ENCODE data around the gene RPS2.
"Not testable (repeated sequence)": the region's sequence is repeated elsewhere in the genome, so short reads cannot be mapped to it uniquely, and the experiment has no call there.

Gene RPS2

GRCh38 chr16:1971796-1972489 lies 7.3 kb upstream of the RPS2 start, which contains the start of gene TBL3:
TSS of gene TBL3 (plus strand) at chr16:1972053. CDS start at chr16:1972165, 112 bp downstream.
- peak within 1 kb of the TSS; percentile 94 for H3K4me3 Mint-ChIP-seq
- ATAC-seq (ENCODE audit: low read depth) = peak; percentile 98
- H3K4me1 Mint-ChIP-seq = peaks cover 15% of the 10 kb centered on the region

DNA sequence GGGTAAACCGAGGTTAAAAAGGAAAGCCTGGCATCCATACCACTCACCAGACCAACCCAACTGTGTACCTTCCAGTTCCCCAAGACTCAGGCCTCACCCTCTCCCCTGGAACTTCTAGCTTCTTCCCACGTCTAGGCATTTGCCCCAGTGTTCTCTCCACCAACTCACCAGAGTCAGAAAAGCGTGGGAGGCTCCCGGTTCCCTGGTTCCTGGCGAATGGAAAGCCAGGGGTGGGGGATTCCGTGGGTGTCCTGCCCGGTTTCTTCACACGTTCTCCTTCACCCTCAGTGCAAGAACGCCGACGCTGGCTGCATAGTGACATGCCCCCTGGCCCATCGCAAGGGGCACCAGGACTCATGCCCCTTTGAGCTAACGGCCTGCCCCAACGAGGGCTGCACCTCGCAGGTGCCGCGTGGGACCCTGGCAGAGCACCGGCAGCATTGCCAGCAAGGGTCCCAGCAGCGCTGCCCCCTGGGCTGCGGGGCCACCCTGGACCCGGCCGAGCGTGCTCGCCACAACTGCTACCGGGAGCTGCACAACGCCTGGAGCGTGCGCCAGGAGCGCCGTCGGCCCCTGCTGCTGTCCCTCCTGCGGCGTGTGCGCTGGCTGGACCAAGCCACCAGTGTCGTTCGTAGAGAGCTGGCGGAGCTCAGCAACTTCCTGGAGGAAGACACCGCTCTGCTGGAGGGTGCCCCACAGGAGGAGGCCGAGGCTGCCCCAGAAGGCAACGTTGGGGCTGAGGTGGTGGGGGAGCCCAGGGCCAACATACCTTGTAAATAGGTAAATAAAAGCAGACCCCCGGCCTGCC lies 3.7 kb upstream of the RPS2 start:
- no peak overlapping the region for H3K27ac Mint-ChIP-seq
- DNase-seq (ENCODE audit: low spot score in 2 of 2) (no peak), ATAC-seq (ENCODE audit: low read depth) (no peak)
- peaks cover 8% of the 10 kb centered on the region for H3K36me3 Mint-ChIP-seq
- H3K27me3 Mint-ChIP-seq = peaks cover 3% of the 10 kb centered on the region
- H3K9me3 Mint-ChIP-seq = no peaks in the 10 kb centered on the region
- no peak overlapping the region for H3K4me3 Mint-ChIP-seq
- peaks cover 27% of the 10 kb centered on the region for H3K4me1 Mint-ChIP-seq

More at GRCh38 chr16:1971796-1972489, 7.3 kb upstream of the RPS2 start, which contains the start of gene TBL3:
- H3K9me3 Mint-ChIP-seq = no peaks in the 10 kb centered on the region
- H3K27me3 Mint-ChIP-seq = peaks cover 4% of the 10 kb centered on the region
- H3K36me3 Mint-ChIP-seq = peaks cover 18% of the 10 kb centered on the region
- H3K27ac Mint-ChIP-seq = peak within 1 kb of the TSS; percentile 95
- peak; percentile 96 to 99 for DNase-seq (ENCODE audit: low spot score in 2 of 2)

GRCh38 chr16:1966460-1966859 lies 1.8 kb upstream of the RPS2 start, which contains the start of gene RNF151:
TSS of gene RNF151 (plus strand) at chr16:1966856. CDS start at chr16:1966882, 26 bp downstream.
- Mint-ChIP-seq H3K36me3 (peaks cover 9% of the 10 kb centered on the region), H3K4me3 (peak within 1 kb of the TSS; percentile 95)

DNA sequence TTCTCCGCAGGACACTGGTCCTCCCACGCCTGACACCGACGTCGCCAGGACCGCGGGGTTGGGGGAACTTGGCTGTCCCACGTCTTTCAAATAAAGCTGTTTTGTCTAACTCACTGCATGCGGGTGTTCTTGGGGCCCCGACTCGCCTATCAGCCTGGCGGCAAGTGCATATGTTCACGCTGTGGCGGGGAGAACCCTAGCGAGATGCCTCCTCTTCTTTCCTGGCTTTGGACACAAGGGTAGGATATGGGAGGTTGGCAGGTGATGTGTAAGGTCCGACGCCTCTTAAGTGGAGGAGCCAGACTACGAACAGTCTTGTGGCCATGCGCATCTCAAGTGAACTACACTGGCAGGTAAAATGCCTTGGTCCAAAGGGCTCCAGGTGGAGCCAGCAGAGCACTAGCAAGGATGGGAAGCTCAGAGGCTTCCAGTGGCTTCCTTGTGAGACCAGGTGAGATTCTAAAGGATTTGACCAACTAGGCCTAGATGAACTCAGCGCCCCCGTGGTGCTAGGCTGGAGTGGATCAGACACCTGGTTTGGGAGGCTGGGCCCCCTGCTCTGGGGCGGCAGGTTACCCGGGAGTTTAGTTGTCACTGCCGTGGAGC lies 873 bp upstream of the RPS2 start:
- DNase-seq (ENCODE audit: low spot score in 2 of 2) (no peak), ATAC-seq (ENCODE audit: low read depth) (no peak)
- peak overlapping the region; percentile 95 for H3K4me3 Mint-ChIP-seq
- peaks cover 9% of the 10 kb centered on the region for H3K36me3 Mint-ChIP-seq
- H3K4me1 Mint-ChIP-seq = peaks cover 29% of the 10 kb centered on the region
- H3K9me3 Mint-ChIP-seq = no peaks in the 10 kb centered on the region
- H3K27me3 Mint-ChIP-seq = no peaks in the 10 kb centered on the region
- H3K27ac Mint-ChIP-seq = peak overlapping the region; percentile 99

More at GRCh38 chr16:1966460-1966859, 1.8 kb upstream of the RPS2 start, which contains the start of gene RNF151:
- DNase-seq (ENCODE audit: low spot score in 2 of 2) (no peak), ATAC-seq (ENCODE audit: low read depth) (no peak)
- Mint-ChIP-seq H3K4me1 (peaks cover 26% of the 10 kb centered on the region), H3K27me3 (no peaks in the 10 kb centered on the region), H3K27ac (peak within 1 kb of the TSS; percentile 99), H3K9me3 (no peaks in the 10 kb centered on the region)

DNA sequence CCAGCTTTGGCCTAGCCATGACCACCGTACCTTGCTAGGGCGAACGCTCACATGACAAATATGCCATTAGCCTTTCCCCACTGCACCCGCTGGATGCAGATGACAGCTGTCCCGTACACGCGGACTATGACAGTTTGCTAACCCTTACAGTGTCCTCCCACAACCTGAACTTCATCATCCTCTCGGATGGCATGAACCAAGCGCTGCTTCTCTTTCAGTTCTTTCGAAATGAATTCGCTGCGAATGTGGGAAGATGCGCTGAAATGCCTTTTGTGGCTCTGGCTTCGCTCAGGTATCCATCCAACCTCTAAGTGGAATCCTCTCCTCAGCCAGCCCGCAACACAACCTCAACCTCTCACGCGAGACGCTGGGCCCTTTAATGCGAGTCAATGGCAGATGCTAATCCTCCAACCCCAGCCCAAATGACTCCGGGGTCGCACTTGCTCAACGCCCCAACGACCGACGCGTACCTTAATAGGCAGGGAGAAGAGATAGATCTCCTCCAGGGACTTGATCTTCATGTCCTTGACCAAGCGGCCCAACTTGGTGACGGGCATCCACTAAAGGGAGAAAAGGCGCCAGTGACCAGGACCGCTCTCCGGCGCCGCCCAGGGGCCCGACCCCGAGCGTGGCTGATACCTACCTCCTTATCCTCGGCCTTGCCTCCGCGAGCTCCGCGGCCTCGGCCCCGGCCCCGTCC lies 670 bp downstream of the RPS2 start:
- H3K9me3 Mint-ChIP-seq = no peaks in the 10 kb centered on the region
- peak overlapping the region; percentile 99 for H3K27ac Mint-ChIP-seq
- ATAC-seq (ENCODE audit: low read depth) (no peak), DNase-seq (ENCODE audit: low spot score in 2 of 2) (no peak)
- H3K36me3 Mint-ChIP-seq = peaks cover 9% of the 10 kb centered on the region
- peaks cover 37% of the 10 kb centered on the region for H3K4me1 Mint-ChIP-seq
- no peaks in the 10 kb centered on the region for H3K27me3 Mint-ChIP-seq
- peak overlapping the region; percentile 95 for H3K4me3 Mint-ChIP-seq

GRCh38 chr16:1962161-1963153 lies 2.2 kb downstream of the RPS2 start:
- not testable (repeated sequence) for H3K27me3 Mint-ChIP-seq; H3K9me3 Mint-ChIP-seq; DNase-seq (ENCODE audit: low spot score in 2 of 2); ATAC-seq (ENCODE audit: low read depth); H3K36me3 Mint-ChIP-seq
- H3K4me3 Mint-ChIP-seq = peak overlapping the region; percentile 95
- H3K27ac Mint-ChIP-seq = peak overlapping the region; percentile 99
- peaks cover 39% of the 10 kb centered on the region for H3K4me1 Mint-ChIP-seq

- Mint-ChIP-seq H3K27ac (peak overlapping the region; percentile 99), H3K9me3 (no peaks in the 10 kb centered on the region), H3K4me3 (no peak overlapping the region), H3K4me1 (peaks cover 39% of the 10 kb centered on the region), H3K36me3 (peaks cover 9% of the 10 kb centered on the region), H3K27me3 (no peaks in the 10 kb centered on the region)
- no peak for ATAC-seq (ENCODE audit: low read depth)
- no peak for DNase-seq (ENCODE audit: low spot score in 2 of 2)
Measured at GRCh38 chr16:1961651-1962067, 3.0 kb downstream of the RPS2 start.

GRCh38 chr16:1960665-1961630 lies 3.7 kb downstream of the RPS2 start:
- no peak for ATAC-seq (ENCODE audit: low read depth)
- H3K27me3 Mint-ChIP-seq = no peaks in the 10 kb centered on the region
- peak overlapping the region; percentile 92 for H3K27ac Mint-ChIP-seq
- H3K4me1 Mint-ChIP-seq = peaks cover 39% of the 10 kb centered on the region
- peak; percentile 28 to 35 for DNase-seq (ENCODE audit: low spot score in 2 of 2)
- no peaks in the 10 kb centered on the region for H3K9me3 Mint-ChIP-seq
- peak overlapping the region; percentile 96 for H3K4me3 Mint-ChIP-seq
- H3K36me3 Mint-ChIP-seq = peaks cover 9% of the 10 kb centered on the region

DNA sequence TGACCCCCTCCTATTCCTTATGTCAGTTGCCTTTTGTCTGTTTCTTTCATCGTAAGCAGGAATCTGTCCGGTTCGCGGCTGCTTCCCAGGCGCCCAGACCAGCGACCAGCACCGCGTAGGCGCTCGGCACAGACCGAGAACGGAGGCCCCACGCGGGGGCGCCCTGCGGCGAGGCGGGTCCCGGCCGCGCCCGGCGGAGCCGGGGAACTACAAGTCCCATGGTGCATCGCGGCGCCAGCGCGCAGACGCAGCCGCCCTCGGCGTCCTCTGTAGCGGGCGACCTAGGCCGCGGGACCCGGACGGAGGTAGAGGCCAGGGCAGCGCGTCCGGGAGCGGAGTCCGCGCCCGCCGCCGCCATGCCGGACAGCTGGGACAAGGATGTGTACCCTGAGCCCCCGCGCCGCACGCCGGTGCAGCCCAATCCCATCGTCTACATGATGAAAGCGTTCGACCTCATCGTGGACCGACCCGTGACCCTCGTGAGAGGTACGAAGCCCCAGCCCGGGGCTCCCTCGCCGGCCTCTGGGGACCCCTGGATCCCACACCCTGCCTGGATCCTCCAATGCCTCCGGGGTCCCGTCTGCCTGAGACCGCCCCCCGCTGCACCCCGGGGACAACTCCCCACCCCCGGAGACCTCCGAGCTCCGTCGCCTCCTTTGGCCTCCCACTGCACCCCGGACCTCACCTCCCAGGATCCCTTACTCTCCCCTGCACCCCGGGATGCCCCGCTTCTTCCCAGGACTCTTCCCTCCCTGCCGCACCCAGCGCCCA lies 5.2 kb downstream of the RPS2 start, which contains the start of gene NDUFB10:
Gene NDUFB10 (plus strand): TSS at position 270 of the 771 bp plus-strand sequence. CDS start 87 bp downstream, at position 357.
- Mint-ChIP-seq H3K27ac (peak within 1 kb of the TSS; percentile 92), H3K9me3 (no peaks in the 10 kb centered on the region), H3K36me3 (peaks cover 9% of the 10 kb centered on the region), H3K27me3 (no peaks in the 10 kb centered on the region), H3K4me3 (peak within 1 kb of the TSS; percentile 96), H3K4me1 (peaks cover 35% of the 10 kb centered on the region)
- ATAC-seq (ENCODE audit: low read depth) (peak; percentile 91), DNase-seq (ENCODE audit: low spot score in 2 of 2) (peak; percentile 93 to 97)

DNA sequence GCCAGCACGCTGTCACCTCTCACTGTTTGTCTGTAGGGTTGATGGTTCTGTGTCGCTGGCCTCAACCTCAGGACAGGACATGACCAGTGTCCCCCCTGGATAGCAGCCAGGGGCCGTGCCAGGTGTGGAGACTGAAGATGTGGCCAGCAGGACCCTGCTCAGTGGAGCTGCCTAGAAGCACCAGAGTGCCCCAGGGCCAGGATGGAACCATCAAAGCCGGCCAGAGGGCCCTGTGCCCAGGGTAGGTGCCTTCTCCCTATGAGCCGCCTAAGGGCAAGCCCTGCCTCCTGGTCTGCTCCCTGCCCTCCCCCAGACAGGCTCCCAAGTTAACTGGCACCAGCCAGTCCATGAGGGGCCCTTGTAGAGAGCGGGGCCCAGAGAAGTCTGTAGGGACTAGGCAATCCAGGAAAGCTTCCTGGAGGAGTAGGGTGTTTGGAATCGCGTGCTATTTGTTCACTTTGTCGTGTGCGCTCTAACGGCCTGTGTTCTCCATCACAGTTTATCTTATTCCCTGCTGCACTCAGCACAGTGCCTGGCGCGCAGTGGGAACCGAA lies 5.8 kb downstream of the RPS2 start:
- Mint-ChIP-seq H3K4me3 (peak overlapping the region; percentile 96), H3K27me3 (no peaks in the 10 kb centered on the region), H3K4me1 (peaks cover 31% of the 10 kb centered on the region), H3K9me3 (no peaks in the 10 kb centered on the region), H3K27ac (no peak overlapping the region), H3K36me3 (peaks cover 9% of the 10 kb centered on the region)
- peak in 1 of 2 donors; percentile 34 for DNase-seq (ENCODE audit: low spot score in 2 of 2)
- no peak for ATAC-seq (ENCODE audit: low read depth)

DNA sequence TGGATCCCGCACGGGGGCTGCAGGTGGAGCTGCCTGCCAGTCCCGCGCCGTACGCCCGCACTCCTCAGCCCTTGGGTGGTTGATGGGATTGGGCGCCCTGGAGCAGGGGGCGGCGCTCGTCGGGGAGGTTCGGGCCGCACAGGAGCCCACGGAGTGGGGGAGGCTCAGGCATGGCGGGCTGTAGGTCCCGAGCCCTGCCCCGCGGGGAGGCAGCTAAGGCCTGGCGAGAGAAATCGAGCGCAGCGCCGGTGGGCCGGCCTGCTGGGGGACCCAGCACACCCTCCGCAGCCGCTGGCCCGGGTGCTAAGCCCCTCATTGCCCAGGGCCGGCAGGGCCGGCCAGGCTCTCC lies 6.5 kb downstream of the RPS2 start:
- H3K36me3 Mint-ChIP-seq; H3K27me3 Mint-ChIP-seq; H3K4me3 Mint-ChIP-seq; ATAC-seq (ENCODE audit: low read depth); H3K9me3 Mint-ChIP-seq; DNase-seq (ENCODE audit: low spot score in 2 of 2); H3K27ac Mint-ChIP-seq: not testable (repeated sequence)
- H3K4me1 Mint-ChIP-seq = peaks cover 26% of the 10 kb centered on the region

Data from memory B cell (primary cell).